ENCODE measurements around the gene CDC26. TPM values are rescaled to one million over a fixed set of nuclear protein-coding genes. Genes with fewer than 3 reads are reported as not detected.
"Not testable (repeated sequence)": the region's sequence is repeated elsewhere in the genome, so short reads cannot be mapped to it uniquely, and the experiment has no call there.

The CDC26 gene
- total RNA-seq, 1 experiment from 2014 or later = 57.7 TPM

DNA sequence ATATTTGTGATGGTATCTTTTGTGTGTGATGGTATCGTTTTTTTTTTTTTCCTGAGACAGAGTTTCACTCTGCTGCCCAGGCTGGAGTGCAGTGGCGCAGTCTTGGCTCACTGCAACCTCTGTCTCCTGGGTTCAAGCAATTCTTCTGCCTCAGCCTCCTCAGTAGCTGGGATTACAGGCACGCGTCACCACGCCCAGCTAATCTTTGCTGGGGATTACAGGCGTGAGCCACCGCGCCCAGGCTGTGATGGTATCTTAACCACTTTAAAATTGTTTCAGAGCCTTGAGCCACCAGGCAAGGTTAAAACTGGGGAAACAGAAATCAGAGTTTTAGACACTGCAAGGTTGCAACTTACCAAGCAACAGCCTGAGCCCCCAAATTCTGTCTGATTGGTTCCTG is 20.9 kb upstream of the CDC26 start:
- not testable (repeated sequence) for DNase-seq (ENCODE audit: low read depth)

DNA sequence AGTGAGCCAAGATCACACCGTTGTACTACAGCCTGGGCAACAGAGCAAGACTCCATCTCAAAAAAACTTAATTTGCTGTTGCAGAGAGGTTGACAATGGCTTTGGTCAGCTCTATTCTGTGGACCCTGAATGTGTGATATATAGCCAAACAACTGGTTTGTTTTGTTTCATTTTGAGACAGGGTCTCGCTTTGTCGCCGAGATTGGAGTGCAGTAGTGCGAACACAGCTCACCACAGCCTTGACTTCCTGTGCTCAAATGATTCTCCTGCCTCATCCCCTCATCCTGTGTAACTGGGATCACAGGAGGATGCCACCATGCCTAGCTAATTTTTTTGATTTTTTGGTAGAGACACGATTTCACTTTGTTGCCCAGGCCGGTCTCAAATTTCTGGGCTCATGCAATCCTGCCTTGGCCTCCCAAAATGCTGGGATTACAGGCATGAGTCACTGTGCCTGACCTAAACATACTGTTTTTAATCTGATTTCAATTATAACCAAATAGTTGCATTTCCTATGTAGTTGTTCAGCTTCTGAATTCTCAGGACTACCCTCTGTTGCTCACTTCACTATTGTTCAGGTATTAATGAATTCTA is 18.0 kb upstream of the CDC26 start:
- DNase-seq (ENCODE audit: low read depth) = no peak

DNA sequence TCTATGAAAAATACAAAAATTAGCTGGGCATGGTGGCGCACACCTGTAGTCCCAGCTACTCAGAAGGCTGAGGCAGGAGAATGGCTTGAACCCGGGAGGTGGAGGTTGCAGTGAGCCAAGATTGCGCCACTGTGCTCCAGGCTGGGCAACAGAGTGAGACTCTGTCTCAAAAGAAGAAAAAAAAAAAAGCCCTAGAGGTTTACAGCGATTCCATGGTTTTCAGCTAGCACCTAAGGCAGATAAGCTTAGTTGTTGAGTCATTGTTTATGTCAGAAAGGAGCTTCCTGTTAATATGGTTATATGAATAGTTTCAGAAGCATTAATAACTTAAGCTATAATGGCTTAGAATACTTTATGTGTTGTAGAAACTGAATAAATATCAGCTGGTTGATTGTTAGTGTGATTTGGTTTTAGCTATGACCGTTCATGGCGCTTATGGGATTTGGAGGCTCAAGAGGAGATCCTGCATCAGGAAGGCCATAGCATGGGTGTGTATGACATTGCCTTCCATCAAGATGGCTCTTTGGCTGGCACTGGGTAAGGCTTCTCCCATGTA is 14.8 kb upstream of the CDC26 start:
- no peak for DNase-seq (ENCODE audit: low read depth)

DNA sequence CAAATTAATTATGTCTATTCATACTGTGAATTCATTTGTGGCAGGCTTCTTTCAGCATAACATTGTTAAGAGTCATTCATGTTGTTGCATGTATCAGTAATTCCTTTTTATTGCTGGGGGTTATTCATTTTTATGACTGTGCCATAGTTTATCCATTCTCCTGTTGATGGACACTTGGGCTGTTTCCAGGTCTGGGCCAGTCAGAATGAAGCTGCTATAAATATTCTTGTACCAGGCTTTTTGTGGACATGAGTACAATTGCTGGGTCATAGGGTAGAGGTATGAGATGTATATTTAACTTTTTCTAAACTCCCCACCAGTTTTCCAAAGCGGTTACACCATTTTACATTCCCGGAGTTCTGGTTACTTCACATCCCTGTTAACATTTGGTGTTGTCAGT is 13.7 kb upstream of the CDC26 start:
- DNase-seq (ENCODE audit: low read depth) = no peak

DNA sequence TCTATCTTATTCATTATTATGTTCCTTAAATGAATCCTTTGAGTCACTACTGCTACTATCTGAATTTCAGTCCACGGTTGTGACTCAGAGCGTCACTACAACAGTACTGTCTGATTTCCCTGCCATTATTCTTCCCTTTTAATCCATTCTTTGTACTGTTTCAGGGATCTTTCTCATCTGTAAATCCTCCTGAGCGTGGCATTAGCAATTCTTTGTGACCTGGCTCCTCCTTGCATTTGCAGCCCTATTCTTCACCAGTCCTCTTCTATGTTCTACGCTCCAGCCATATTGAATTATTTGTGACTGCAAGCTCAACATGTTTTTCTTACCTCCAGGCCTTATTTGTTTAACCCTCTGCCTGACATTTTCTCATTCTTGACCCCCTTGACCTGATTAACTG is 6.0 kb upstream of the CDC26 start:
- DNase-seq (ENCODE audit: low read depth) = no peak

DNA sequence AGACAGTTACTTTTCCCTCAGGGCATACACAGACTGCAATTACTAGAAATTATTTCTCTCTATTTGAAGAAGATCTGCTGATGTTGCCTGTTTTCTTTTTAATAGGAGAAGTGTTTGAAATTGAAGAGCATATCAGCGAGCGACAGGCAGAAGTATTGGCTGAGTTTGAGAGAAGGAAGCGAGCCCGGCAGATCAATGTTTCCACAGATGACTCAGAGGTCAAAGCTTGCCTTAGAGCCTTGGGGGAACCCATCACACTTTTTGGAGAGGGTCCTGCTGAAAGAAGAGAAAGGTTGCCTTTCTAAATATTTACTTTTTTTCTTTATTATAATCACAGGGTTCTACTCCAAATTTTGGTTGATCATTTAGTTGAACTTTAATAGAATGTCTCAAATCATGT is 3.5 kb upstream of the CDC26 start:
- DNase-seq (ENCODE audit: low read depth) = no peak

DNA sequence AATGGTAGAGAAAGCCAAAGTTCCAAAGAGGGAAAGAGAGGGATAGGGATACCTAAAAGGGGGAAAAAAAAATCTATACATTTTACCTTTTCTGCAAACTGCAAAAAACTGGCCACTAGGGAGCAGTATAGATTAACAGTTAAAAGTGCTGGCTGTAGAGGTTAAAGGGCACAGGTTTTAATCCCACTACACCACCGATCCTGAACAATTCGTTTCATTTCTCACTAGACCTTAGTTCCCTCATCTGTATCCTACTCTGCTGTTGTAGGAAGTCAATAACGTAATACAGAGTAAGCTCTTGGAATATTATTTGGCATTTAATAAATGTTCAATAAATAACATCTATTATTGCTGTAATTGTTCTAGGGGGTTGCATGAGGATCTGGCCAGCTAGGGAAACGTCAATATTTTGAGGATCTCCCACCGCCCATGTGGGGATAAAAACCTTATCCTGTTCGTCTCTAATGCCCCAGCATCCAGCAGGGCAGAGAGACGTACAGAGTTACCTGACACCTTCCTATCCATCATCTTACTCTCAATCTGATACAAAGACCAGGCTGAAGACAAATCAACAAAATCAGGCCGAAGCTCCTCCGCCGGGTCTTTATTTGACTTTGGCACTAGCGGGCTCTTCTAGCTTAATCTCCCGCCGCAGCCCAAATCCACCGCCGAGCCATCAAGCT is 757 bp downstream of the CDC26 start:
- DNase-seq (ENCODE audit: low read depth) = peak; percentile 60

DNA sequence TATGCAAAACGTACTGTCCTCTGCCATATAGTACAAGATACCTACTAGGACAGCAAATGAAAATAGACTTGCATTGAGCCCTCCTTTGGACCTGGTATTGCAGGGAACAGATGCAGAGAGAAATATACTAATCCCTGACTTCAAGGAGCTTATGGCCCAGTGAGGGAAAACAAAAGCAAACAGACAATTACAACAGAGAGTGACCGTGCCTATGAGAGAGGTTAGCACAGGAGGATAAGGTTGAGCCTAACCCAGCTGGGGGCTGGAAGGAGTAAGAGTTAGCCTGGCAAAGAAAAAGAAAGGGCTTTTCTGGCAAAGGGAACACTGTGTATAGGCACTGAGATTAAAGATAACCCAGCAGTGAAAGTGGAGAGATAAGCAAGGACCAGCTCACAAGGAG is 5.5 kb downstream of the CDC26 start:
- no peak for DNase-seq (ENCODE audit: low read depth)

DNA sequence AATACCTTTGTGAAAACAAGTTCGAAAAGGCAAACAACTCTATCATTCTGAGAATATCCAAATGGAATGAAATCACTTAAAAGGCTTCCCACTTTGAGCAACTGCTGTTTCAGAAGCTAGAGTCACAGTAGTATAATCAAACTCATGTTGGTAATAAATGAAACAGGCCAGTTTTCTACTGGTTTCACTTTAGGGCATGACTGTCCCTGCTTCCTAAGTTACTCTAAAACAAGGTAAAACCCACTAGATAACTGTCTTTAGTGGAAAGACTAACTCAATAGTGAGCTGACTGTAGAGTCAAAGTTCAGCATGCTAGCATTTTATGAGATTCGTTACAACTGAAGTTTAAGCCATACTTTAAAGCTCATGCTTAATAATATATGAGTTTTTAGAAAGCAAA is 6.0 kb downstream of the CDC26 start:
- DNase-seq (ENCODE audit: low read depth) = no peak

DNA sequence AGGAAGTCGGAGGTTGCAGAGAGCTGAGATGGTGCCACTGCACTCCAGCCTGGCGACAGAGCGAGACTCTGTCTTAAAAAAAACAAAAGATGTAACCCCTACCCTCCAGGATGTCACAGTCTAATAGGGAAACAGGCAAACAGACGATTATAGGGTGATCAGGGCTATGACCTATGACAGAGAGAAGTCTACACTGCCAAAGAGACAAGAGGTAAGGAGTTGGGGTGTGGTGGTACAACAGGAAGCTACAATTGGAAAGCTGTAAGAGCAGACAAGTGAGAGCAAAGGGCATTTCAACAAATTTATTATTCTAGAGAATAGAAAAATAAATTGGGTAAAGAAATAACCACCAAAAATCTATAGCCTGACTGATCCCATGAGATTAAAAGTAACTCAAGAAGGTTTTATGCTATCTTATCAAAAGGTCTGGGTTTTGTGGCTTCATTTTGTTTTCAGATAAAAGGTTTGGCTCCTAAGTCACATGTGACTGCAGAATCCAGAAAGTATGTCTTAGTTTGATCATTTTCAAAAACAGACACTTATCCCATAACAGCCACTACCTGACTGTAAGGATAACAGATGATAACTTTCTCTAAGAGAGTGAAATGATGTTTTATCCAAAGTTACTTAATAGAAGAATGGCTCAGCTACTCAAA is 7.3 kb downstream of the CDC26 start:
- no peak for DNase-seq (ENCODE audit: low read depth)

DNA sequence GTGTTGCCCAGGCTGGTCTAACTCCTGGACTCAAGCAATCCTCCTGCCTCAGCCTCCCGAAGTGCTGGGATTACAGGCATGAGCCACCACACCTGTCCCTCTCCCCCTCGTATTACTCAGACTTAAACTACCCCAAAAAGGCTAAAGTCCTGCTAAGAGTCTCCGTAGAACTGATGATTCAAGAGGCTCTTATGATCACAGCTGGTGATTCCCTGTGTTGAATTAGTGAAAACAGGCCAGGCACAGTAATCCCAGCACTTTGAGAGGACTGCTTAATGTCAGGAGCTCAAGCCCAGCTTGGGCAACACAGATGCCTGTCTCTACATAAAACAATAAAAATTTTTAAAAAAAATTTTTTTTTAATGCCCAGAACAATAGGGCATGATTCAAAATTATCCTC is 9.2 kb downstream of the CDC26 start:
- no peak for DNase-seq (ENCODE audit: low read depth)

DNA sequence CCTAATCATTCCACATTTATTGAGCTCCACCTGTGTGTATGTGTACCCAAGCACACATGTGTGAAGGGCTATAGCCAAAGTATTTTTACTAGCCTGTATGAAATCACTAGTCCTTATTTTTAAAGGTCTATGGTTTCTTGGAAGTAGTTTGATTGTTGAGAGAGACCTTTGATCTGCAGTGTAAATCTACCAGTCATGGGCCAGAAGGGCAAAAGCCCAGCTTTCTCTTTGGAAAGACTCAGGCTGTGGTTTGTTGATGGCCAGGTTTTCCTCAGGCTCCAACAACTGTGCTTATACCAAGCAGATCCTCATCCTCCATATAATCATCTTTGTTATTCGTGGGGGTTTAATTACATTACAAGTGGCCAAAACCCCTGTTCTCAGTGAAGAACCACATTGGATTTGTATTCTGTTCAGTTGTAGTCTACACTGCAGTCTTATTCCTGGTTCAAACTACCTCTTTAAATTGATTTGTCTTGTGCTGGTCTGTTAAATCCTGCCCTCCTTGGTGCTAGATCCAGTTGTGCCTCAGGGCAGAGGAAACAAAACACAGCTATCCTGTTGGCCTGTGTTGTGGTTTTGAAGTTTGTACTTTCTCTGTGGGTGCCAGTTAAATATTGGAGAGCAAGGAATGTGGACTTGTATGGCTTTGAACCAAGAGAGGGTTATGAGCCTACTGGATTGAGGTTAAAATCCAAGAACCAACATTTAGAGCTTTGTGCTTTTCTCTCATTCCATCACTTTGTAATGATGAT is 13.3 kb downstream of the CDC26 start:
- no peak for DNase-seq (ENCODE audit: low read depth)

DNA sequence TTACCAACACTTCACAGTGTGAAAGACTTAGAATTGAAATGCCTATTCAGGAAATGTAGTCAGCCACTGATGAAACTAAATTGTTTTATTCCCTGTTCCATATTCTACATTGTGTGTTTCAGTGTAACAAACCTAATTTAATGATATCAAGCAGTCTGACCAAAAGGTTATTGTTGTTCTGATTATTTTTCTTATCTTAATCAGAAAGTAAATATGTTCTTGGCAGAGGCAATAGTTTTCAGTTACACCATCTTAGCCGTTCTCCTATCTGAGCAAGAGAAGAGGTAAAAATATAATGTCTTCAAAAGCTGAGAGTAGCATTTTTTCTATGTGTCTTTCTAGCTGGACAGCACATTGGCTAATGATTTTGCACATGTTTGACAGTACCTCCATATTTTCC is 17.1 kb downstream of the CDC26 start:
- DNase-seq (ENCODE audit: low read depth) = no peak

DNA sequence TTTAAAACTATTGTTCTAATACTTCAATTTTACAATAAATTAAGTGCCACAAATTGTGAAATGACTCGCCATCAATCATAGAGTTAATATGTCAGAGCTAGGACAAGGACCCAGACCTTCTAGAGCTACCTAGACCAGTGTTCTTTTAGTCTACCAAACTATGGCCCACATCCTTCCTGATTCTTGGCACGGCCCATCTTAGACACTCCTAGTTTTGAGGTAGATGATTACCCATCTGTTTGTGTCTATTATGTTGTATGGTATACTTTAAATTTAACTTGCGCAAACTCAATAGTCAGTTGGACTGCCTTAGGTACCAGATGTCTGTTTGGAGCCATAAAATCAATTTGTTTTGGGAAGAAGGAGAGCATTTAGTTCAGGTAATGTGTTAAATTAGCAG is 17.5 kb downstream of the CDC26 start:
- DNase-seq (ENCODE audit: low read depth) = no peak

DNA sequence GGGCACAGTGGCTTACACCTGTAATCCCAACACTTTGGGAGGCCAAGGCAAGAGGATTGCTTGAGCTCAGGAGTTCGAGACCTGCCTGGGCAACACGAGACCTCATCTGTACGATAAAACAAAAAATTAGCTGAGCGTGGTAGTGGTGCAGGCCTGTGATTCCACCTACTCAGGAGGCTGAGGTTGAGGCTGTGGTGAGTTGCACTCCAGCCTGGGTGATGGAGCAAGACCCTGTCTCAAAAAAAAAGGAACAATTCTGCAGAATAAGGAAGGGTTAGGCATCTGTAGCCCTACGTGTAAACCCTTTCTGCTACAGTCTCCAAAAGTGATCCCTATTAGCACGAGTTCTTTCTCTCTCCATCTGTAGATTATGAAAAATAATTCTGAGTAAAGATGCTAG is 19.9 kb downstream of the CDC26 start:
- DNase-seq (ENCODE audit: low read depth) = no peak

DNA sequence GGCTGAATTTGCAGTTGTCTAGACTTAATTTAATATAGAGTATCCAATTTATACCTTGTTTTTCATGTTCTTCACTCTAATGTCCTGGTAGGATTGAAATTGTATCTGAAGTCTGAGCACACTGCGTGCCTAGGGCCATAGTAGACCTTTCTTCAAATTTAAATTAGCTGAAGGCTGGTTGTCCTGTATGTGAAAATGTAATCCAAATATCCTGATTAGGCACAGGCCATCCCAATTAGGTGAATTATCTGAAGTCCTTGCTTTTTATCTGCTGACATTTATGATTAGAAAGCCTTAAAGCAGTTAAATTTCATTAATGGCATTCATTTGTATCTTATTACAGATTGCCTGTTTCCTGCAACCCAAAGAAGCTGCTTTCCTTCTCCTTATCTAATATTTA is 20.4 kb downstream of the CDC26 start:
- DNase-seq (ENCODE audit: low read depth) = no peak

DNA sequence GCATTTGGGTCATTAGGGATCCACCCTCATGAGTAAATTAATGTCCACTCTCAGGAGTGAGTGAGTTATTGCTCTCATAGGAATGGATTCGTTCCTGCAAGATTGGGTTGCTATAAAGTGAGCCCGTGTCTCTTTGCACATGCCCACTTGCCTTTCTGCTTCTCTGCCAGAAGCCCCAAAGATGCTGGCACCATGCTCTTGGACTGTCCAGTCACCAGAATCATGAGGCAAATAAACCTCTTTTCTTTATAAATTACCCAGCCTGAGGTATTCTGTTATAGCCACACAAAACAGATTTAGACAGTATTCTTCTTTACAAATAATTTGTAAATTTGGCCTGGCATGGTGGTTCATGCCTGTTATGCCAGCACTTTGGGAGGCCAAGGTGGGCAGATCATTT is 24.6 kb downstream of the CDC26 start:
- no peak for DNase-seq (ENCODE audit: low read depth)

DNA sequence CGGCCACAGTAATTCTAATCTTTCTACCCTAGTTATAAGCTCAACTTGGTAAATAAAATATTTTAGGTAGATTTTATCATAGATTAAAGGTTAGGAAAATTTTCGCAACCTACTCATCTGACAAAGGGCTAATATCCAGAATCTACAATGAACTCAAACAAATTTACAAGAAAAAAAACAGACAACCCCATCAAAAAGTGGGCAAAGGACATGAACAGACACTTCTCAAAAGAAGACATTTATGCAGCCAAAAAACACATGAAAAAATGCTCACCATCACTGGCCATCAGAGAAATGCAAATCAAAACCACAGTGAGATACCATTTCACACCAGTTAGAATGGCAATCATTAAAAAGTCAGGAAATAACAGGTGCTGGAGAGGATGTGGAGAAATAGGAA is 25.7 kb downstream of the CDC26 start:
- not testable (repeated sequence) for DNase-seq (ENCODE audit: low read depth)

DNA sequence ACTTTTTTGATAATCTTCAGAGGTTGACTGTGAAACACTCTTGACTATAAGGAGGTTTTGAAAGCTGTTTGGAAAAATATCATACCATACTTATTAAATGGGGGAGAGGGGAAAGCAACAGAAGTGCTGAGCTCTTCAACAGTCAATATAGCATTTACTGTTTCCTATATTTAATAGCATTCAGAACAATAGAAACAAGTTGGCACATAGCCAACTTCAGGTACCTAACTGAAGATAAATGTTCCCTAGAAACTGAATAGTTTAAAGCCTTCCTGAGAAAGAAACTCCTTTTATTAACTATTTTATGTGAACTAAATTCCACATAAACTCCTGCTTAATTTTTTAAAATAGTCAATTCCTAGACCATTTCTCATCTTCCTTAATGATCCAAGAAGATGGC is 27.7 kb downstream of the CDC26 start:
- DNase-seq (ENCODE audit: low read depth) = no peak

DNA sequence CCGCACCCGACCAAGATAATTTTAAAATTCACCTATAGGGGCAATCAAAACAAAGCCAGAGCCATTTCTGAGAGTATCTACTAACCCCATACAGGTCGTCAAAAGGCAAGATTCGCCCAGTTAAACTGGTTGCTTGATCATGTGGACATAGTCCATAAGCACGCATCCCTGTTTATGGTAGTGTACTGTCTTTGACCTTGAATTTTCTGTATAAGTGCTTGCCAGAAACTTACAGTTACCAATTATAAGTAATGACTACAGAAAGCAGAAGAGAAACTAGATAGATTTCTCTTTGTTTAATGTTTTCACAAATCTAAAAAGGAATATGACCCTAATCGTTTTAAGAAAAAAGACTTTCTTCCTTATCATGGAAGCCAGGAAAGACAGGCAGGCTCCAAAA is 28.4 kb downstream of the CDC26 start:
- no peak for DNase-seq (ENCODE audit: low read depth)

DNA sequence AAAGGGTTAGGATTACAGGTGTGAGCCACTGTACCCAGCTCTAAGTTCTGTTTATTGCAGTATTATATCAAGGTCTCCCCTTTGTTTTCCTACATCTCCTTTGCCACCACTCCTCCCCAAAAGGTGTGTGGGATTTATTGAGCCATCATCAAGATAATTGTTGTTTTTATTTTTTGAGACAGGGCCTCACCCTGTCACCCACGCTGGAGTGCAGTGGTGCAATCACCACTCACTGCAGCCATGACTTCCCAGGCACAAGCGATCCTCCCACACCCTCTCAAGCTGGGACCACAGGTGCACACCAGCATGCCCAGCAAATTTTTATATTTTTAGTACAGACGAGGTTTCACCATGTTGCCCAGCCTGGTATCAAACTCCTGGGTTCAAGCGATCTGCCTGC is 29.5 kb downstream of the CDC26 start:
- no peak for DNase-seq (ENCODE audit: low read depth)

DNA sequence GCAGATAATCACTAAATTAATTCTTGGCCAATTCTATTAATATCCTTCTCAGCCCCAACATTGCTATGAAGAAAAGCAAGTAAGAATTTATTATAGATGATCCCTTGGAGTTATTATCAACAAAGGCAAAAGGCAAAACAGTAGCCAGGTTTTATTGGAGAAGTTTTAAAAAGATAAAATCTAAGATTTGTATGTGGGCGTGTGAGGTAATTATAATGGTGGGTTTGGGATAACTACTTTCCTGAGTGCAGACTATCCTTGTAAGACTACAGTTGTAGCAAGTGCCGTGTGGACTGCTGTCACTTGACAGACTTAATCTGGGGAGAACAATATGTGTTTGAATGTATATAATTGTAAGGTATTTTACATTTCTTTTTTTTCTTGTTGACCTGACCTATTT is 30.8 kb downstream of the CDC26 start:
- no peak for DNase-seq (ENCODE audit: low read depth)

Measured in HT1080 (cell line).